Dendritic cell treated with granulocyte-macrophage colony-stimulating factor and Interleukin-4, amounts not matched to agents 40 ng/mL and 50 ng/mL, for 4 days (primary cell): ENCODE measurements around the gene PDCD7.
"Not testable (repeated sequence)": the region's sequence is repeated elsewhere in the genome, so short reads cannot be mapped to it uniquely, and the experiment has no call there.

Experiments used
- H3K27ac Mint-ChIP-seq: one replicate; pipeline ENCODE4 v1.8.0; 2022; ENCODE audit warnings: mild to moderate bottlenecking, mixed read lengths
- H3K27me3 Mint-ChIP-seq: one replicate; pipeline ENCODE4 v1.8.0; 2022; ENCODE audit warnings: mild to moderate bottlenecking, mixed read lengths
- H3K36me3 Mint-ChIP-seq: one replicate; pipeline ENCODE4 v1.8.0; 2022; ENCODE audit warnings: low read depth, mixed read lengths
- H3K4me1 Mint-ChIP-seq: one replicate; pipeline ENCODE4 v1.8.0; 2022; ENCODE audit warnings: low read depth, mixed read lengths
- H3K4me3 Mint-ChIP-seq: one replicate; pipeline ENCODE4 v1.8.0; 2022; ENCODE audit warnings: mild to moderate bottlenecking, moderate library complexity, mixed read lengths
- H3K9me3 Mint-ChIP-seq: one replicate; pipeline ENCODE4 v1.8.0; 2022; ENCODE audit warnings: mixed read lengths
- intact Hi-C: fragments of 100-400 bp; cut with micrococcal nuclease; formaldehyde crosslinking; loops from one replicate; pipeline ENCODE4 v1.15.0; 2022

PDCD7 gene

GRCh38 chr15:65154720-65155119 lies 21.1 kb upstream of the PDCD7 start:
- intact Hi-C loops: no loop called here
- no peaks in the 10 kb centered on the region for H3K4me1 Mint-ChIP-seq
- H3K4me3 Mint-ChIP-seq: no peak overlapping the region
- H3K9me3 Mint-ChIP-seq: no peaks in the 10 kb centered on the region
- H3K27ac Mint-ChIP-seq: no peak overlapping the region
- H3K27me3 Mint-ChIP-seq: no peaks in the 10 kb centered on the region
- H3K36me3 Mint-ChIP-seq: peaks cover 78% of the 10 kb centered on the region

- H3K27ac Mint-ChIP-seq: no peak overlapping the region
- no peaks in the 10 kb centered on the region for H3K4me1 Mint-ChIP-seq
- H3K36me3 Mint-ChIP-seq: peaks cover 64% of the 10 kb centered on the region
- intact Hi-C loops: no loop called here
- no peak overlapping the region for H3K4me3 Mint-ChIP-seq
- H3K9me3 Mint-ChIP-seq: no peaks in the 10 kb centered on the region
- no peaks in the 10 kb centered on the region for H3K27me3 Mint-ChIP-seq
Measured at GRCh38 chr15:65147902-65148301, 14.3 kb upstream of the PDCD7 start.

GRCh38 chr15:65146438-65146837 lies 12.8 kb upstream of the PDCD7 start:
- H3K9me3 Mint-ChIP-seq: no peaks in the 10 kb centered on the region
- H3K27ac Mint-ChIP-seq: no peak overlapping the region
- no peaks in the 10 kb centered on the region for H3K27me3 Mint-ChIP-seq
- H3K4me3 Mint-ChIP-seq: no peak overlapping the region
- no peaks in the 10 kb centered on the region for H3K4me1 Mint-ChIP-seq
- intact Hi-C loops: no loop called here
- peaks cover 49% of the 10 kb centered on the region for H3K36me3 Mint-ChIP-seq

DNA sequence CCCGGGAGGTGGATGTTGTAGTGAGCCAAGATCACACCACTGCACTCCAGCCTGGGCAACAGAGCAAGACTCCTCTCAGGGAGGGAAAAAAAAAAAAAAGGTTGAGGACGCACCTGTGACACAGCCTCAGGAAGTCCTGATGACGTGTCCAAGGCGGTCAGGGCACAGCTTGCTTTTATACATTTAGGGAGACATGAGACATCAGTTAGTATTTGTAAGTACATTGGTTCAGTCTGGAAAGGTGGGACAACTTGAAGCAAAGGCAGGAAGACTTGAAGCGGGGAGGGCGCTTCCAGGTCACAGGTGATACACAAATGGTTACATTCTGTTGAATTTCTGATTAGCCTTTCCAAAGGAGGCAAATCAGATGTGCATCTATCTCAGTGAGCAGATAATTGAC lies 5.0 kb upstream of the PDCD7 start:
- H3K4me3 Mint-ChIP-seq, H3K27me3 Mint-ChIP-seq, H3K4me1 Mint-ChIP-seq, intact Hi-C loops, H3K27ac Mint-ChIP-seq, H3K9me3 Mint-ChIP-seq, H3K36me3 Mint-ChIP-seq: not testable (repeated sequence)

GRCh38 chr15:65137893-65138292 lies 4.3 kb upstream of the PDCD7 start:
- H3K9me3 Mint-ChIP-seq, H3K27me3 Mint-ChIP-seq, H3K4me1 Mint-ChIP-seq, intact Hi-C loops, H3K4me3 Mint-ChIP-seq, H3K36me3 Mint-ChIP-seq, H3K27ac Mint-ChIP-seq: not testable (repeated sequence)

- H3K27me3 Mint-ChIP-seq, H3K36me3 Mint-ChIP-seq, H3K4me3 Mint-ChIP-seq, H3K4me1 Mint-ChIP-seq, H3K9me3 Mint-ChIP-seq, intact Hi-C loops, H3K27ac Mint-ChIP-seq: not testable (repeated sequence)
Measured at GRCh38 chr15:65137089-65137488, 3.5 kb upstream of the PDCD7 start.

DNA sequence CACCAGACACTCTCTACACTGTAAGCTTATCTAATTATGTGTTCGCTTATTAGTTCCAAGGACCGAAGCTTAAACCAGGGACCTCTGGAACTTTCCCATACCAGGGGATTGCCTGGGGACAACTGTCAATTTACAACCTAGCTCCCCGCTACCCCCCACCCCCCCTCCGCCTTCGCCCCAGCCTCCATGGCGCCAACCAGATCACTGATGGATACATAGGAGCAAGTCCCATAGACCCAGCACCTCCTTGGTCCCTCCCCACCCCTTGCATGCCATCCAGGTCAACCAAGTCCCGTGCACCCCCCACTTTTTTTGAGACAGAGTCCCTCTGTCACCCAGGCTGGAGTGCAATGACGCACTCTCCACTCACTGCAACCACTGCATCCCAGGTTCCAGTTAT lies 930 bp upstream of the PDCD7 start:
- intact Hi-C loops: no loop called here
- H3K9me3 Mint-ChIP-seq: no peaks in the 10 kb centered on the region

GRCh38 chr15:65132878-65133547 lies 595 bp downstream of the PDCD7 start:
- intact Hi-C loops: loop anchor here (2.0 kb wide), 1 partner anchor 52 kb away; the partner anchor contains the start of gene CLPX
- H3K27me3 Mint-ChIP-seq: peaks cover 1% of the 10 kb centered on the region
- peak overlapping the region; percentile 90 for H3K4me3 Mint-ChIP-seq
- peak overlapping the region; percentile 90 for H3K27ac Mint-ChIP-seq
- H3K4me1 Mint-ChIP-seq: peaks cover 16% of the 10 kb centered on the region
- no peaks in the 10 kb centered on the region for H3K9me3 Mint-ChIP-seq
- peaks cover 32% of the 10 kb centered on the region for H3K36me3 Mint-ChIP-seq

More for the DNA sequence above, 930 bp upstream of the PDCD7 start:
- Mint-ChIP-seq H3K4me1 (peaks cover 16% of the 10 kb centered on the region), H3K36me3 (peaks cover 17% of the 10 kb centered on the region), H3K27me3 (peaks cover 1% of the 10 kb centered on the region), H3K27ac (no peak overlapping the region), H3K4me3 (peak overlapping the region; percentile 90)

GRCh38 chr15:65130941-65131340 lies 2.7 kb downstream of the PDCD7 start:
- intact Hi-C loops: no loop called here
- no peak overlapping the region for H3K4me3 Mint-ChIP-seq
- H3K4me1 Mint-ChIP-seq: peaks cover 16% of the 10 kb centered on the region
- no peaks in the 10 kb centered on the region for H3K9me3 Mint-ChIP-seq
- no peaks in the 10 kb centered on the region for H3K27me3 Mint-ChIP-seq
- H3K27ac Mint-ChIP-seq: no peak overlapping the region
- H3K36me3 Mint-ChIP-seq: peaks cover 50% of the 10 kb centered on the region

- Mint-ChIP-seq H3K9me3 (no peaks in the 10 kb centered on the region), H3K27me3 (no peaks in the 10 kb centered on the region), H3K27ac (no peak overlapping the region), H3K4me1 (no peaks in the 10 kb centered on the region), H3K4me3 (no peak overlapping the region), H3K36me3 (peaks cover 86% of the 10 kb centered on the region)
- intact Hi-C loops: no loop called here
Measured at GRCh38 chr15:65115542-65115941, 18.1 kb downstream of the PDCD7 start.

DNA sequence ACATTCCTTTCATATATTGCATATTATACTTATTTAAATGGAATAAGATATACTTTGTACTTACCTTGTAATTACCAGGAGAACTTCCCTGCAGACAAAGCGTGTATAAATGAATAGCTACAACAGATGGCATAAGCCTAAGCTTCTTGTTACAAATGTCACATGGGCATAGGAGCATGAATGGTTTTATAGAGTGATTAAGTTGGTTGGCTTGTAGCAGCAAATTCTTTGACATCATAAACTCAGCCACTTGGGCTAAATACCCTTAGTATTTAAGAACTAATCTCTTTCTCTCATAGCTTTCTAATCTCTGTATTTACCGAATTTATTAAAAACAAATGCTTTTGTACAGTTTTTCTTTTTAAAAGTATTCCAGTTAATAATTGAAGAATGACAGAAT lies 18.5 kb downstream of the PDCD7 start, which contains the start of gene UBAP1L:
UBAP1L (minus strand) TSS at position 115 of the 400 bp plus-strand sequence. CDS start 8,985 bp downstream, outside the sequence.
- Mint-ChIP-seq H3K4me1 (no peaks in the 10 kb centered on the region), H3K9me3 (no peaks in the 10 kb centered on the region), H3K36me3 (peaks cover 82% of the 10 kb centered on the region), H3K4me3 (no peak within 1 kb of the TSS), H3K27ac (no peak within 1 kb of the TSS), H3K27me3 (no peaks in the 10 kb centered on the region)
- intact Hi-C loops: no loop called here

DNA sequence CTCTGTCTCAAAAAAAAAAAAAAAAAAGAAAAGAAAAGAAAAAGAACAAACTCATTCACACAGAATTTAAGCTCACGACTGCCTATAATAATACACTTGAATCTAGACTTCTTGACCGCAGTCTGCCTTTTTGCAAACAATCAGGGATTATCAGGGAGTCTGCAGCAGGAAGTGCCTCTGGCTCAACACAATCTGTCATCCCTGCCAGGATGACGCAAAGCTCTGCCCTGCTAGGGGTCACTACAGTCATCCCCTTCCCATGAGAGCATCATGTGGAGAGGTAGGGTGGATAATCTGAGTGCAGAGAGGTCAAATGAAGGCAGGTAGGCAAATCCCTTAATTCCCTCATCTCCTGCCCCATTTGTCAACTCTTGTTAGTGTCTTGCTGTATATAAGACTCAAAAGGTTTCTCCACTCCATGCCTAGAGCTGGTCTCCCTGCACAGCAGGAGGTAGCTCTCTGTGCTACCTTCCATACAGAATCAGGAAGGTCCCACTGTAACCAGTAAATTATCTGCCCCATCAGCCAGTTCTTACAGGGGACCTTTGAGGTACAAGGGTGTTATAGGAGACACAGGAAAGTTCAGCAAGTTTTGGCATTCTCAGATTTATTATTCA lies 22.8 kb downstream of the PDCD7 start:
- Mint-ChIP-seq H3K27me3 (no peaks in the 10 kb centered on the region), H3K4me1 (no peaks in the 10 kb centered on the region), H3K9me3 (no peaks in the 10 kb centered on the region), H3K4me3 (no peak overlapping the region), H3K27ac (no peak overlapping the region), H3K36me3 (peaks cover 68% of the 10 kb centered on the region)
- intact Hi-C loops: no loop called here

DNA sequence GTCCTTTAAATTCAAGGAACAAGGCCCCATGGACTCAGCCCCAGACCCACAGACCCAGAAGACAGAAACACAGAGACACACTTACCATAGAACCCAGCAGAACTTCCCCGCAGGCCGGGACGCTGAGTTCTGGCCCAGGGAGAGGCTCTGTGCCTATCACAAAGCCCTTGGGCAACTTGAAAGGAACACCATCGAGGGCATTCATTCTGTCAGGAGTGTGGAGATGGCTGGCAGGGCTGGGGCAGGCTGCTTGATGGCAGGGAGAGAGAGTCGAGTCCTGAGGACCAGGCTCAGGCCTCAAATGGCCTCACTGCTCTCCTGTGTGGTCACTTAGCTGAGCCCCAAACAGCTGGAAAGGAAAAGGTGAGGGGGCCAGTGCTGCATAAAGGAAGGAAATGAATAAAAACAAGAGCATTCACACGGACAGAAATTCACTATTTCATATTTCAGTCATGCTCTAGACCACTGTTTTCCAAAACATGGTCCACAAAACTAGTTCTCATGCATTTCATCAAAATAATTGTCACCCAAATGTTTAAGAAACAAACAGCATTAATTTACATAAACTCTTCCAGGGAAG lies 27.5 kb downstream of the PDCD7 start:
- peaks cover 8% of the 10 kb centered on the region for H3K4me1 Mint-ChIP-seq
- H3K36me3 Mint-ChIP-seq: peaks cover 74% of the 10 kb centered on the region
- no peaks in the 10 kb centered on the region for H3K9me3 Mint-ChIP-seq
- intact Hi-C loops: no loop called here
- H3K4me3 Mint-ChIP-seq: no peak overlapping the region
- no peaks in the 10 kb centered on the region for H3K27me3 Mint-ChIP-seq
- H3K27ac Mint-ChIP-seq: no peak overlapping the region

DNA sequence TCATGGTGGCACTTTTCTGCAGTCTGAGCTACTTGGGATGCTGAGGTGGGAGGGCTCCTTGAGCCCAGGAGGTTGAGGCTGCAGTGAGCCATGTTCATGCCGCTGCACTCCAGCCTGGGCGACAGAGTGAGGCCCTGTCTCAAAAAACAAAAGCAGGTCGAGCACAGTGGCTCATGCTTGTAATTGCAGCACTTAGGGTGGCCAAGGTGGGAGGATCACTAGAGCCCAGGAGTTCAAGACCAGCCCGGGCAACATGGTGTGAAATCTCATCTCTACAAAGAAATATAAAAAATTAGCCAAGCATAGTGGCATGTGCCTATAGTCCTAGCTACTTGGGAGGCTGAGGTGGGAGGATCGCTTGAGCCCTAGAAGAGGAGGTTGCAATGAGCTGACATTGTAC lies 28.6 kb downstream of the PDCD7 start:
- no peak overlapping the region for H3K4me3 Mint-ChIP-seq
- peaks cover 80% of the 10 kb centered on the region for H3K36me3 Mint-ChIP-seq
- no peaks in the 10 kb centered on the region for H3K27me3 Mint-ChIP-seq
- no peak overlapping the region for H3K27ac Mint-ChIP-seq
- intact Hi-C loops: no loop called here
- no peaks in the 10 kb centered on the region for H3K9me3 Mint-ChIP-seq
- H3K4me1 Mint-ChIP-seq: peaks cover 16% of the 10 kb centered on the region
